Activated CD8-positive, alpha-beta memory T cell treated with anti-CD3 and anti-CD28 coated beads for 36 hours (primary cell): Measurements from ENCODE around the gene PLCB2. TPM values are rescaled to one million over a fixed set of nuclear protein-coding genes. Genes with fewer than 3 reads are reported as not detected.

Experiments
- CTCF ChIA-PET: fragments of 350-600 bp; sonication (Branson Sonifier 250); formaldehyde crosslinking; loops from one replicate; lab custom pipeline; 2021; ENCODE audit warnings: antibody characterized with exemption; lab: Charles Lee
- POLR2A ChIA-PET: fragments of 350-600 bp; sonication (Branson Sonifier 250); formaldehyde crosslinking; loops from one replicate; lab custom pipeline; 2021; ENCODE audit warnings: antibody characterized with exemption; lab: Charles Lee
- total RNA-seq, 2 experiments: library from RNA; stranded (reverse); gene quantifications; one replicate each; pipeline ENCODE4 v1.2.3, GENCODE V29; 2021

PLCB2 gene
- total RNA-seq, 2 experiments from 2014 or later, result 52.3 to 53.3 TPM

- ChIA-PET POLR2A (interaction anchor here (1.2 kb wide), 1 partner anchor 76 kb away, joined by 4 read pairs; no protein-coding TSS in a partner anchor), CTCF (interaction anchor here (0.6 to 4.7 kb wide), 37 partner anchors 8 to 337 kb away, joined by 3 to 63 read pairs (median 4); partner anchors contain the start of genes INAFM2 and PLCB2)
These were observed 36.9 kb upstream of the PLCB2 start for GRCh38 chr15:40344631-40345120.

GRCh38 chr15:40344217-40344616 lies 36.5 kb upstream of the PLCB2 start:
- ChIA-PET CTCF (interaction anchor here (0.6 to 4.7 kb wide), 35 partner anchors 8 to 336 kb away, joined by 3 to 63 read pairs (median 4); partner anchors contain the start of genes INAFM2 and PLCB2), POLR2A (interaction anchor here (1.2 kb wide), 1 partner anchor 77 kb away, joined by 4 read pairs; no protein-coding TSS in a partner anchor)

- ChIA-PET CTCF (interaction anchor here (0.9 to 4.7 kb wide), 21 partner anchors 9 to 93 kb away, joined by 3 to 63 read pairs (median 6); partner anchors contain the start of genes INAFM2 and PLCB2), POLR2A (no interaction called here)
These were observed 35.8 kb upstream of the PLCB2 start for GRCh38 chr15:40343512-40343911.

- ChIA-PET POLR2A (interaction anchor here (0.6 kb wide), 1 partner anchor 55 kb away, joined by 18 read pairs; no protein-coding TSS in a partner anchor), CTCF (interaction anchor here (1.4 to 8.8 kb wide), 10 partner anchors 9 to 93 kb away, joined by 3 to 95 read pairs (median 14); partner anchors contain the start of gene INAFM2)
These were observed 34.9 kb upstream of the PLCB2 start for GRCh38 chr15:40342416-40343320.

GRCh38 chr15:40340740-40341400 lies 33.1 kb upstream of the PLCB2 start, which contains the start of gene CCDC9B:
CCDC9B (minus strand) TSS chr15:40340939; CDS start chr15:40340819, 120 bp downstream.
- CTCF ChIA-PET, result interaction anchor here (1.0 to 8.8 kb wide), 9 partner anchors 10 to 81 kb away, joined by 3 to 95 read pairs (median 5); partner anchors contain the start of gene INAFM2
- POLR2A ChIA-PET, result no interaction called here

- POLR2A ChIA-PET, result no interaction called here
These were observed 32.5 kb upstream of the PLCB2 start for GRCh38 chr15:40340038-40340739.

DNA sequence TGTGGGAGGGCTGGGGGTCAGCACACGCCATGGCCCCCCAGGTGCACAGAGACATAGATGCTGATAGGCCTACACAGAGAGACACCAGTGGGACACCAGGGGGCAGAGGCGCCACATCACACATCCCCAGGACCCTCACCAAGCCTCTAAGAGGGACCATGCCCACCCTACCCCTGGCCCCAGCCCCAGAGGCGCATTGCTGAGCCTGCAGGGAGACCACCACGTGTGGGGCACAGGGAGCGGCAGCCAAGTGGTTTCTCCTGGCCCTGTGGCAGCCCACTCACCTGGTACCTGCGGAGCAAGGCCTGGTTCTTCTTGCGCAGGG lies 31.8 kb upstream of the PLCB2 start:
- ChIA-PET CTCF (interaction anchor here (1.3 to 8.8 kb wide), 9 partner anchors 10 to 84 kb away, joined by 3 to 95 read pairs (median 30); partner anchors contain the start of genes INAFM2 and PLCB2), POLR2A (no interaction called here)

More at GRCh38 chr15:40340038-40340739, 32.5 kb upstream of the PLCB2 start:
- CTCF ChIA-PET, result interaction anchor here (1.1 to 8.8 kb wide), 8 partner anchors 9 to 82 kb away, joined by 3 to 95 read pairs (median 20); partner anchors contain the start of genes INAFM2 and PLCB2

- CTCF ChIA-PET, result interaction anchor here (0.8 to 8.8 kb wide), 15 partner anchors 10 to 84 kb away, joined by 3 to 95 read pairs (median 11); partner anchors contain the start of genes INAFM2 and PLCB2
These were observed 31.3 kb upstream of the PLCB2 start for GRCh38 chr15:40338921-40339620.

GRCh38 chr15:40338041-40338657 lies 30.4 kb upstream of the PLCB2 start:
- ChIA-PET CTCF (interaction anchor here (0.6 to 8.8 kb wide), 27 partner anchors 11 to 154 kb away, joined by 3 to 95 read pairs (median 6); partner anchors contain the start of genes ANKRD63, INAFM2 and PLCB2), POLR2A (interaction anchor here (1.5 kb wide), 1 partner anchor 29 kb away, joined by 3 read pairs; no protein-coding TSS in a partner anchor)

More at GRCh38 chr15:40338921-40339620, 31.3 kb upstream of the PLCB2 start:
- POLR2A ChIA-PET, result no interaction called here

- CTCF ChIA-PET, result interaction anchor here (0.6 to 8.8 kb wide), 24 partner anchors 11 to 154 kb away, joined by 3 to 95 read pairs (median 6); partner anchors contain the start of genes ANKRD63, INAFM2 and PLCB2
- POLR2A ChIA-PET, result interaction anchor here (1.5 kb wide), 1 partner anchor 30 kb away, joined by 3 read pairs; no protein-coding TSS in a partner anchor
These were observed 29.9 kb upstream of the PLCB2 start for GRCh38 chr15:40337597-40337996.

- POLR2A ChIA-PET, result interaction anchor here (1.5 kb wide), 1 partner anchor 31 kb away, joined by 3 read pairs; no protein-coding TSS in a partner anchor
- CTCF ChIA-PET, result interaction anchor here (1.2 to 8.8 kb wide), 11 partner anchors 10 to 119 kb away, joined by 3 to 95 read pairs (median 13); partner anchors contain the start of genes INAFM2 and PLCB2
These were observed 29.0 kb upstream of the PLCB2 start for GRCh38 chr15:40336744-40337122.

GRCh38 chr15:40335938-40336743 lies 28.4 kb upstream of the PLCB2 start:
- ChIA-PET CTCF (interaction anchor here (1.2 to 8.8 kb wide), 8 partner anchors 9 to 119 kb away, joined by 3 to 95 read pairs (median 35); partner anchors contain the start of genes INAFM2 and PLCB2), POLR2A (no interaction called here)

- ChIA-PET POLR2A (interaction anchor here (0.9 kb wide), 1 partner anchor 12 kb away, joined by 3 read pairs; the partner anchor contains the start of gene INAFM2), CTCF (interaction anchor here (1.0 to 8.8 kb wide), 4 partner anchors 9 to 55 kb away, joined by 3 to 95 read pairs (median 12); partner anchors contain the start of genes ANKRD63 and INAFM2)
These were observed 27.4 kb upstream of the PLCB2 start for GRCh38 chr15:40334941-40335795.

- POLR2A ChIA-PET, result interaction anchor here (0.9 kb wide), 1 partner anchor 11 kb away, joined by 3 read pairs; the partner anchor contains the start of gene INAFM2
- CTCF ChIA-PET, result interaction anchor here (1.0 to 8.8 kb wide), 4 partner anchors 9 to 54 kb away, joined by 3 to 95 read pairs (median 12); partner anchors contain the start of genes ANKRD63 and INAFM2
These were observed 26.8 kb upstream of the PLCB2 start for GRCh38 chr15:40334541-40334940.
